GM19452 (cell line): ENCODE results near the gene BLACAT1.
"Not testable (repeated sequence)": the region's sequence is repeated elsewhere in the genome, so short reads cannot be mapped to it uniquely, and the experiment has no call there.

Source experiments
- ATAC-seq: cut with Tn5 transposase; IDR thresholded peaks from one replicate; pipeline ENCODE4 v1.9.1; 2021; ENCODE audit not compliant: unreplicated experiment

BLACAT1 gene

DNA sequence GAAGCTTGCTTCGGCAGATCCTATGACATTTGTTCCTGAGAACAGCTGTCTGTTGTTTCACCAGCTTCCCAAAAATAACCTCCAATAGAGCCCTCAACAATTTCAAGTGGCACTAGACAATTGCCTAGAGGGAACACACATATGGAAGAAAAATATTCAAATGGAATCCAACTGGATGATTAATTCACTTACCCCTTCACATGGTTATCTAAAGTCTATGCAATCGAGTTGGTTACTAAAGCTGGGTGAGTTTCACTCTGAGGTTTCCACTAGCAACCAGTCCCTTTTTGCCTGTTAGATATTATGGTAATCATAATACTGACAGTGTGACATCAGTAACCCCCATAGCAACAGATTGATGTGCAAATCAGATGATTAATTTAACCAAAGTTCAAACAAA, 34.0 kb downstream of the BLACAT1 start, which contains the start of gene LEMD1:
TSS of gene LEMD1 (minus strand) at position 259 of the 400 bp plus-strand sequence. CDS start 1,520 bp downstream, outside the sequence.
- no peak for ATAC-seq

DNA sequence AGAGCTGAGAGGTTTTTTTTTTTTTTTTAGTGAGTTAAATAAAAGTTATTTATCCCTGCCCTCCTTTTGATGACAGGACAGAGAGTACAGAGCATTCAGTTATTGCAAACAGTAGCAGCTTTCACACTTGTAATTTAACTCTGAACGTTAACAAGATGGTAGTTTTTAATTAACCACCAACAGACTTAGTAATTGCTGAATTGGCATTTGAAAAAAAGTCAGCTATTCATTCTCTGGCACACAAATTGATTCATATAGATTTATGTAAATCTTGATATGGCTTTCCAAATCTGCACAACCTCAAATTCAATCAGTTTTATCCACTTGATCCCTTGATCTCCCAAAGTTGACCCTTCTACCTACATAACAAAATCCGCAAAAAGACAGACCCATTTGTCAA, 34.9 kb downstream of the BLACAT1 start:
- no peak for ATAC-seq

DNA sequence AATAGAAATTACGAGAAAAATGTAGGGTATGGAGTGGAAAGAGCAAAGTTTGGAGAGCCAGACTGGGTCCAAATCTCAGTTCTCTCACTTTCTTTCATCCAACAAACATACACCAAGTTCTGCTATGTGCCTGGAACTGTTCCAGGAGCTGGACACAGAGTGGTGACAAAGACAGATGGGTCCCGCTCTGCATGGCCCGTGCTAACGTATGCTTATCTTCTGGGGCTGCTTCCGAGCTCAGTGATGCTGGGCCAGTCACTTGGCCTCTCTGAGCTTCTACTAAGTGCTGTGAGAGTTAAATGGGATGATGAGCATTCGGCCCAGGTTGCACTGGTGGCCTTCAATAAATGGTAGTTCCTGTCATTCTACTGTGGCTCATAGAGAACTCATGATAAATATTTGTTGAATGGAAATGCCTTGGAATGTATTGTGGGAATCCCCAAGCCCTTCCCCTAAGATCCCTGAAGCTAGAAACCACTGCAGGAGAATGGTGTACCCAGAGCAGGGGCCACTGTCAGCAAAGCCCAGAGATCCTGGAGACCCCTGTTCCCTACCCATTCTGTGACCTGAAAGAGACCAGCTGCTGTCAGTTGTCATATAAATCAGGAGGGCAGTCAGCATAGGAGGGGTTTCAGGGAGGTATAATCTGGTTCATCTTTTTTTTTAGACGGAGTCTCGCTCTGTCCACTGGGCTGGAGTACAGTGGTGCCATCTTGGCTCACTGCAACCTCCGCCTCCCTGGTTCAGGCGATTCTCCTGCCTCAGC, 37.8 kb downstream of the BLACAT1 start:
- ATAC-seq = no peak

DNA sequence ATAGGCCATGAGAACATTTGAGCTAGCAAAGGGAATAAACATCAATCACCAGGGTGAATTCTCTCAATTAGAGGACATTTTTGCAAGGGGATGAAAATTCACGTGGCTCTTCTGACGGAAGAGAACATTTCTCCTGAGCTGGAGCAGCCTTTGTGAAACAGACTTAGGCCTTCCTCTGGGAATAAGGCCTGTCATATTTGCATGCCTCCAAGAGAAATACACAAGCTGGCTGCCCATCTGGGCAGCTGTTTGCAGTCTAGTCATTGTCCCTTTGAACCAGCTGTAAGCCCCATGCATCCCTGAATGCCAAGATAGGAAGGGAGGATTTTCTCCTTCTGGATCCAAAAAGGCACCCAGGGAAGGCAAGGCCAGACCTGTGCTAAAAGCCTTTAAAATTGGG, 39.5 kb downstream of the BLACAT1 start:
- no peak for ATAC-seq

DNA sequence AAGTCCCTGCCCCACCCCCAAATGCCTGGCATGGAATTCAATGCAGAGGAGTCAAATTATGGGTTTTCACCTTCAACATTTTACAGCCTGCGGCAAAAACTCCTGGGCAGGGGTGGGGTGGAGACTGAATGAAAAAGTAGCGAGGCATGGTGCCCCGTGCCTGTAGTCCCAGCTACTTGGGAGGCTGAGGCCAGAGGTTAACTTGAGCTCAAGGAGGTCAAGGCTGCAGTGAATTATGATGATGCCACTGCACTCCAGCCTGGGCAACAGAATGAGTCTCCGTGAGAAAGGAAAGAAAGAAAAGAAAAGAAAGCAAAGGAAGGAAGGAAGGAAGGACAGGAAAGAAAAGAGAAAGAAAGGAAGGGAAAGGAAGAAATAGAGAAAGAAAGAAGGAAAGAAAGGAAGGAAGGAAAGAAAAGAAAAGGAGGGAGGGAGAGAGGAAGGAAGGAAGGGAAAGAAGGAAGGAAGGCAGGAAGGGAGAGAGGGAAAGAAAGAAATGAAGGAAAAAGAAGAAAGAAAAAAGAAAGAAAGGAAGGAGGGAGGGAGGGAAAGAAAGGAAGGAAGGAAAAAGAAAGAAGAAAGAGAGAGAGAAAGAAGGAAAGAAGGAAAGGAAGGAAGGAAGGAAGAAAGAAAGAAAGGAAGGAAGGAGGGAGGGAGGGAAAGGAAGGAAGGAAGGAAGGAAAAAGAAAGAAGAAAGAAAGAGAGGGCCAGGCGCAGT, 45.1 kb downstream of the BLACAT1 start:
- ATAC-seq = no peak

DNA sequence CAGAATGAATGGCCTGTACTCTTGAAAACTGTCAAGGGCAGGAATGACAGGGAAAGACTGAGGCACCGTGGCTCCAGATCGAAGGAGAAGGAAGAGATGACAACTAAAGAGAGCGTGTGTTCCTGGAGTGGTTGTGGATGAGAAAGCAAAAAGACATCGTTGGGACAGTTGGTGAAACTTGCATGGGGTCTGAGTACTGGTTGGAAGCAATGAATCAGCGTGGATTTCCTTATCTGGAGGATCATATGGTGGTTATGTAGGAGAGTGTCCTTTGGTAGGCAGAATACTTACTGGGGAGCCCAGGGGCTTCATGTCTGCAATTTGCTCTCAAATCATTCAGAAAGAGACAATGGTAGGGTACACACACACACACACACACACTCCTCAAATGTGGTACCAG, 47.9 kb downstream of the BLACAT1 start:
- ATAC-seq = no peak

DNA sequence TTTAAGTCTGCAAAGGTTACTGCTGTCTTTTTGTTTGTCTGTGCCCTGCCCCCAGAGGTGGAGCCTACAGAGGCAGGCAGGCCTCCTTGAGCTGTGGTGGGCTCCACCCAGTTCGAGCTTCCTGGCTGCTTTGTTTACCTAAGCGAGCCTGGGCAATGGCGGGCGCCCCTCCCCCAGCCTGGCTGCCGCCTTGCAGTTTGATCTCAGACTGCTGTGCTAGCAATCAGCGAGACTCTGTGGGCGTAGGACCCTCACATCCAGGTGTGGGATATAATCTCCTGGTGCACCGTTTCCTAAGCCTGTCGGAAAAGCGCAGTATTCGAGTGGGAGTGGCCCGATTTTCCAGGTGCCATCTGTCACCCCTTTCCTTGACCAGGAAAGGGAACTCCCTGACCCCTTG, 49.6 kb downstream of the BLACAT1 start:
- not testable (repeated sequence) for ATAC-seq
